Stimulated activated CD8-positive, alpha-beta memory T cell treated with anti-CD3 and anti-CD28 coated beads, Interleukin-12 subunit alpha, Interleukin-12 subunit beta, amount 100 ng/mL, for 4 hours (primary cell): ENCODE measurements around the gene CEBPA.
"Not testable (repeated sequence)": the region's sequence is repeated elsewhere in the genome, so short reads cannot be mapped to it uniquely, and the experiment has no call there.

Experiments used
- DNase-seq: peaks from one replicate; pipeline ENCODE4 v3.0.0-alpha.2; 2020; ENCODE audit warnings: low read depth

CEBPA gene

DNA sequence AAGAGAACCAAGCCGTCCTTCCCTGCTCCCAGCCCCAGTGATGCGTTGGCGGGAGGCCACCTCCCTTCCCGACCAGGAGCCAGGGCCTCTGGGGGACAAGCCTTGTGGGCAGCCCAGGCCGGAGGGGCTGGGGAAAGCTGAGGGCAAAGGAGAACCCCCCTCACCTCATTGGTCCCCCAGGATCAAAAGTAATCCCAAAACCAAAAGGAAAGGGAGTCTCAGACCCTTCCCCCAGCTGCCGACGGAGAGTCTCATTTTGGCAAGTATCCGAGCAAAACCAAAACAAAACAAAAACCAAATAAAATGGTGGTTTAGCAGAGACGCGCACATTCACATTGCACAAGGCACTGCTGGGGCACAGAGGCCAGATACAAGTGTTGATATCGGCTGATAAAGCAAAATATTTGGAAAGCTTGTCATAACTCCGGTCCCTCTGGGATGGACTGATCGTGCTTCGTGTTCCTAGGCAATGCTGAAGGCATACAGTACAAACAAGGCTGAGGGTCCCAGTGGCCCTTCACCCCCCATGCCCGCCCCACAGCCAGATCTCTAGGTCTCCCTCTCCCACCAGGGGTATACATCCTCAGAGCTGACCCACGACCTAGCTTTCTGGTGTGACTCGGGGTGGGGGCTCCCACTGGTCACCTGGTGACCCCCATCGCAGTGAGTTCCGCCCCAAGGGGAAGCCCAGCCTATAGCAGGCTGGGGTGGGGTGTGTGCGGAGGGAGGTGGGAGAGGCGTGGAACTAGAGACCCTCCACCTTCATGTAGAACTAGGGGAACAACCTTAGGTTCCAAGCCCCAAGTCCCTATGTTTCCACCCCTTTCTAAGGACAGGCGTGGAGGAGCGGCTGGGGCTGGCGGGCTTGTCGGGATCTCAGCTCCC lies 2.1 kb downstream of the CEBPA start:
- DNase-seq = no peak

DNA sequence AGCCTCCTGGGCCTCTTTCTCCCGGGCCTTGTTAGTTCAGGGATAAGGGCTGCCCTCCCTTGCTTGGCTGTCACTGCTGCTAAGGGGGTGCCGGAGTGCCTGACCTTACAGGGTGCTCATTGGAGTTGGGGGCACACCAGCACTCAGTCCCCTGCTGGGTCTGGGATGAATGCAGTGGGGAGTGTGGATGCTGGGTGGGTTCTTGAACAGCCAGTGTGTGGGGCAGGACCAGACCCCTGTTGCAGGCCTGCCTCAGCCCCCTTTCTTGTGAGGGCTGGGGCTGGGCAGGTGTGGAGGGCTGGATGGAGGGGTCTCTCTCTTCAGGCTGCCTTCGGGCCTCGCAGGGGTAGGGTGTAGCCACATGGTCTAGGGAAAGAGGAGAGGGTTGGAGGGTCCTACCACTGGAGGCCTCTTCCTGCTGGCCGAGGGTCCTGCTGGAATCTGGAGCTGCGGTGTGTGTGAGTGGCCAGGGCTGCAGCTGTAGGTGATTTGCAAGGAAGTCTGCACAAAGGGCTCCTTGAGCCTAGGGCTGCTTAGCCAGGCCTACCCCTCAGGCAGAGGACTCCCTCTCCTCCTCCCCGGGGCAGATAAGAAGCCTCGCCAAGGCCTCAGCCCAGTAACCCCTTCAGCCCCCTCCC lies 3.2 kb downstream of the CEBPA start:
- DNase-seq = no peak

DNA sequence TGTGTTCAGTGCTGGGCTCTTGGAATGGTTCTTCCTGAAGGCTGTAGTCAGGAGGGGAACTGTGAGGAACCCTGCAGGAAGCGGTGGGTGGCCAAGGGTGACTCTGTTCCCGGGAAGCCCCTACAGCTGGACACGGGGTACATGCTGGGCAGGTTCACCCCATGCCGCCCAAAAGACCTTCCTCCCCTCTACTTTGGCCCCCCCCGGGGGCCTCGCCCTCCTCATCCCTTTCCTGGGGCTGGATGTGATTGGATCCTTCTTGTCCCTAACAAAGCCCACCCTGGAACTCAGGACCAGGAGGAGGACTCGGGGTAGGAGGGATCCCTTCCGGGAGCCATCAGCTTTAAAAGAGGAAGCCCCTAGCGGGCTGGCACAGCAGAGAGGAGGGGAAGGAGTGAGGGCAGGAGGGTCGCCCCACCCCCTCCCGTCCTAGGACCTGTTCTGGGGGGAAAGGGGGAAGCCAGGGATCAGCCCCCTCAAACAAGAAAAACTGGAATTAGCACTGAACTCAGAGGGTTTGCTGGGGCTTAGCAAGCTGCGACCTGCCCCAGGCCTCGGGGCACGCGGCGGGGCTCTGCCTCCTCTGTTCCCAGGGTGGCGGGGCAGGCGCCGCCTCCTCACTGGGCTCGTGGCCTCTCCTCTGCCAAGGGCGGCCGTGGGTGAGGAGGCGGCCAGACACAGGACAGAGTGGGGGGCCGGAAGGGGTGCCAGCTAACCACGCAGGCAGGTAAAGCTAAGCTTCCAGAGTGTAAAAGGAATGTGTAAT lies 4.0 kb downstream of the CEBPA start:
- DNase-seq = no peak

DNA sequence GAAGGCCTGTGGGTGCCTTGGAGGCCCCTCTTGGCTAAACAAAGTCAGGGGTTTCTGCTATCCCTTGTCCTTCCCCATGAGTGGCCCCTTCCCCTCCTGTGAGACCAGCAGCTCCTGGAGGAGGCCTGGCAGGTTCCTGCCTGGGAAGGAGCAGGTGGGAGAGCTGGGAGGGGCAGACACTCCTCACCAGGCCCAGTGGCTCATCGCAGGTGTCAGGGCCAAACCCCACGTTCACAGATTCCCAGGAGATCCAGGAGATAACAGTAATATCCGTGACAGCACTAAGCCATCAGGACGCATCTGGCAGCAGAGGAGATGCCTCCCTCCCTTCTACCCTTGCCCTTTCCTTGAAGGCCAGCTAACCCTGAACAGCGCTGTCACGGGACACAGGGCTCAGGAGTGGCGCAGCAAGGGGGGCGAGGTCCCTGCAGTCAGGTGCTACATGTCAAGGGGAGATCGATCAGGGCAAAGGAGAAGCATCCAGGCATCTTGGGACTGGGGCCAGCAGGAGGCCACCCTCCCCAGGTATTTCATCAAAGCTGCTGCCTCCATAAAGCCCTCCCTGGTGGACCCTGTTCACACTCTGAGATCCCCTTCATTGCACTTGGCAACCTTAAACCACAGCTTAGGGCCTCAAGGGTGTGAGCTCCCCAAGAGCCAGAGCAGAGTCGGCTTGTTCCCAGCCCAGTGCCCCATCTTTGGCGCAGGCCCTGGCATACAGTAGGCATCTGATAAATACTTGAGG lies 4.8 kb downstream of the CEBPA start:
- no peak for DNase-seq

DNA sequence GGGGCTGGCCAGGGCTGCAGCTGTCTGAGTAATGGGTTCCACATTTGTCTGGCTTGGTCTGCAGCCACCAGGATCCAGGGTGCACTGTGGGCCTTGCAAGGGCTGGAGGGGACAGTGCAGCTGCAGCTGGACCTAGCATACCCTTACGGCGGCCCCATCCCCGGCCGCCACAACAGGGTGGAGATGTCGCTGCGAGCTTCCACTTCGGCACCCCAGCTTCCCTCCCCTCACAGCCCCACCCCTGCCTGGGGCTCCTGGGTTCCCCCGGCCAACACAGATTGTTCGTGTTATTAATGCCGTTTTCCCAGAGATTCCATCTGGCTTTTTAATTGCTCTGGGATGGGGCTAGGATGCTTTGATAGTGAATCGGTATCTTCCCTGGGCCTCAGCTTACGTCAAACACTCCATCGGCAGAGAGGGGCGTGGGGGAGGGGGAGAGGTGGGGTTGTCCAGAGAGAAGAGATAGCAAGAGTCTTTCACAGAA lies 5.8 kb downstream of the CEBPA start:
- DNase-seq = no peak

DNA sequence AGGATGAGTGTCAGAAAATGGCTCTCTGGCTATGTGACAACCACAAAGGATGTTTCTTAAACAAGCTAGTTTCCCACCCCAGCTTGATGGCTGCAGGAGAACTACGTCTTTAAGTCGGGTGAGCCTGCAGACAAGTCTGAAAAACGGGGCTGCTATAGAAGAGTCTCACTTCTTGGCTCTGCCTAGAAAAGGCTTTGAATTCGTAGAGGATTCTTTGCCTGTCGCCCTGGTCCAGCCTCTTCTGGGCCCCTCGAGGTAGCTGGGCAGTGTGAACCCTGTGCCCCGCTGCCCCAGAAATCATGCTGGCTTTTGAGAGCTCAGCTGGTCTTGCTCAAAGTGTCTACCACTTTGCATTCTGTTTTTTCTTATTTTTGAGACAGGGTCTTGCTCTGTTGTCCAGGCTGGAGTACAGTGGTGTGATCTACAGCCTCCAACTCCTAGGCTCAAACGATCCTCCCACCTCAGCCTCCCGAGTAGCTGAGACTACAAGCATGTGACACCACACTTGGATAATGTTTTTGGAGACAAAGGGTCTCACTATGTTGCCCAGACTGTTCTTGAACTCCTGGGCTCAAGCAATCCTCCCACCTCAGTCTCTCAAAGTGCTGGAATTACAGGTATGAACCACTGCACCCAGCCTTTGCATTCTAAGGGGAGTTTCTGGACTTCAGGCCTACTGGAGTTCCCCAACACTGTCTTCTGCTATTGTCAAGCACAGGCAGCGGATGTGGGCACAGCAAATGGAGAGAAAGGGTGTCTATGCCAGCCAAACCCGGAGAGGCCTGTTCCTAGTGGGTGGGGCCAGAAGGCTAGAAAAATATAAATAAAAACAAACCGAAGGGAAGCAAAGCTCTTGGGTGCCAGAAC lies 6.5 kb downstream of the CEBPA start:
- no peak for DNase-seq

DNA sequence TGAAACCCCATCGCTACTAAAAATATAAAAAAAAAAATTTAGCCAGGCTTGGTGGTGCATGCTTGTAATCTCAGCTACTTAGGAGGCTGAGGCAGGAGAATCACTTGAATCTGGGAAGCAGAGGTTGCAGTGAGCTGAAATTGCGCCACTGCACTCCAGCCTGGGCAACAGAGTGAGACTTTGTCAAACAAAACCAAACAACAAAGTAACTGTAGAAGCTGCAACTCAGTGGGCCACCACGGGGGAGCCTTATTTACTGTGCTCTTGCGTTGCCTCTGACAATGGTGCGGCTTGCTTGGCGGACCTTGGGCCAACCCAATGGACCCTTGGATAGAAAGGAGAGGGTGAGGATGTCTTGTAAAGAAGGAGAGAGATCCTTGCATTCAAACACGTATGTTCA lies 7.3 kb downstream of the CEBPA start:
- DNase-seq = not testable (repeated sequence)

DNA sequence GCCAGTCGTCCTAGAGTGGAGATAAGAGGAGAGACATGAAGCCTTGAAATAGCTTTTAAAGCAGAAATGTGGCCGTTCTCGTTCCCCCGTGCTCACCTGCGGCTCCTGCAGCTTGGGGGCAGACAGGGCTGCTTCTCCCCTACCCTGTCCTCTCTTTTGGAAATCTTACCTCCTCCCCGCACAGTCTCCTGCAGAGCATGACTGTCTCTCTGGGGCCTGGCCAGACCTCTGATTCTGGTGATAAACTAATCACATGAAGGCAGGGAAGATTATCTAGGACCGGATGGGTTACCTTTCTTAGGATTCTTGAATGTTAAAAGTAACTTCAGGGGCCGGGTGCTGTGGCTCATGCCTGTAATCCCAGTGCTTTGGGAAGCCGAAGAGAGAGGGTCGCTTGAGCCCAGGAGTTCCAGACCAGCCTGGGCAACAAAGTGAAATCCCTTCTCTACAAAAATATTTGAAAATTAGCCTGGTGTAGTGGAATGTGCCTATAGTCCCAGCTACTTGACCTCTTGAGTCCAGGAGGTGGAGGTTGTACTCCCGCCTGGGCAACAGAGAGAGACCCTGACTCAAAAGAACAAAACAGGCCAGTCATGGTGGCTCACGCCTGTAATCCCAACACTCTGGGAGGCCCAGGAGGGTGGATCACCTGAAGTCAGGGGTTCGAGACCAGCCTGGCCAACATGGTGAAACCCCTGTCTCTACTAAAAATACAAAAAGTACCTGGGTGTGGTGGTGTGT lies 8.1 kb downstream of the CEBPA start:
- no peak for DNase-seq

DNA sequence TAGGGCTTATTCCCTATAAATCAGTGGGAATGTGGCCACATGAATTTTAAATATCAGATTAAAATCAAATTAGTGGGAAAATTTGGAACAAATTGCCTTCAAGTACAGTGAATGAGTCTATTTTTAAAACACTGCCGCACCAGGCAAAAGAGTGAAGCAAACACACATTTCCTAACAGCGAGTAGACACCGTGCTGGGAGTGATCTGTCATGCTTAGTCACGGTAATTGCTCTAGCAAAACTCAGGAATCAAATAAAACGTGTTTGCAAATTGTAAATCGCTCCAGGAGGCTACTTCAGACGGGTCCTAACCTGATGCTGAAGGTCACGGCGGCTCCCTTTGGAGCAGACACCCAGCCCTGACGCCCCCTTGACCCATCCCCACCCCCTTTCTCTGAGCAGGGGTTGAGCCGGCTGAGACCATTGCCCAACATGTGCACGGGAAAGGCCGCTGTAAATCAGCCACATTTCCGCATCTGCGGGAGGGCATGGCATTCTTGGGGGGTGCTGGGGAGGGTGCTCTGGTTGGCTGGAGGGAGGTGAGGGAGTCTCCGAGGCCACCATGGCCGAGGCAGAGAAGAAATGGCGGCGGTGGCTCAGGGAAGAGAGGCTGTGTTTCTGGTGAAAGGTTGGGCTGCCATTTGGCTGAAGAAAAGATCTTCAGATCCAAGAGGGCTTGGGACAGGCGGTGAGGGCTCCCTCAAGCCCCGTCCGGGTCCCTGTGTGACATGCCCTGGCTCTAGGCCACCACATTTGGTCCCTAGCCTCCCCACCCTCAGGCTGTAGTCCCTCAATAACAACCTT lies 8.9 kb downstream of the CEBPA start:
- no peak for DNase-seq

DNA sequence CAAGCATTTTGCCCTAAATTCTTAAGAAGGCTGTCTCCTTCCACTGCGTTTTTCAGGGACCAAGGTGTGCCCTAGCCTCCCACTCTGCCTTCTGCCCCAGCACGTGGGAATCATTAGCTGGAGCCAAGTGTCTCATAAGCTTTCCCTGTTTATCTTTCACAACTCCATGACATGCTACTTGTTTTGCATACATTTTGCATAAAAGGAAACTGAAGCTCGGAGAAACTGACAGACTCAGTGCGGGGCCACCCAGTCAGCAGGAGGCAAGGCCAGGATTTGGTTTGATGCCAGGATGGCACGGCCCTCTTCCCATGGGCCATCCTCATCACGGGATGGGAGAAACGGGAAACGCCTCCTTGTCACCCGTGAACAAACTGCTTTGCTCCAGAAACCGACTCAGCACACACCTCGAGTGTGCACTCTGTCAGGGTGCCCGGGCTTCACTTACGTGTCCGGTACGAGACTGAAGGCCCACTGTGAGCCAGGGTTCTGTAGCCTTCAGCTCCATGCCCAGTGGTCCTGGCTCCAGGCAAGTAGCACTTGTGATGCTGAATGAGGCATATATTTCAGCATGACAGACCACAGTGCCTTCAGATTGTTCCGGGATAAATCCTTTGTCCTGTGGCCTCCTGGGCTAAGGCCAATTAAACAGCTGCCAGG lies 9.6 kb downstream of the CEBPA start:
- no peak for DNase-seq

DNA sequence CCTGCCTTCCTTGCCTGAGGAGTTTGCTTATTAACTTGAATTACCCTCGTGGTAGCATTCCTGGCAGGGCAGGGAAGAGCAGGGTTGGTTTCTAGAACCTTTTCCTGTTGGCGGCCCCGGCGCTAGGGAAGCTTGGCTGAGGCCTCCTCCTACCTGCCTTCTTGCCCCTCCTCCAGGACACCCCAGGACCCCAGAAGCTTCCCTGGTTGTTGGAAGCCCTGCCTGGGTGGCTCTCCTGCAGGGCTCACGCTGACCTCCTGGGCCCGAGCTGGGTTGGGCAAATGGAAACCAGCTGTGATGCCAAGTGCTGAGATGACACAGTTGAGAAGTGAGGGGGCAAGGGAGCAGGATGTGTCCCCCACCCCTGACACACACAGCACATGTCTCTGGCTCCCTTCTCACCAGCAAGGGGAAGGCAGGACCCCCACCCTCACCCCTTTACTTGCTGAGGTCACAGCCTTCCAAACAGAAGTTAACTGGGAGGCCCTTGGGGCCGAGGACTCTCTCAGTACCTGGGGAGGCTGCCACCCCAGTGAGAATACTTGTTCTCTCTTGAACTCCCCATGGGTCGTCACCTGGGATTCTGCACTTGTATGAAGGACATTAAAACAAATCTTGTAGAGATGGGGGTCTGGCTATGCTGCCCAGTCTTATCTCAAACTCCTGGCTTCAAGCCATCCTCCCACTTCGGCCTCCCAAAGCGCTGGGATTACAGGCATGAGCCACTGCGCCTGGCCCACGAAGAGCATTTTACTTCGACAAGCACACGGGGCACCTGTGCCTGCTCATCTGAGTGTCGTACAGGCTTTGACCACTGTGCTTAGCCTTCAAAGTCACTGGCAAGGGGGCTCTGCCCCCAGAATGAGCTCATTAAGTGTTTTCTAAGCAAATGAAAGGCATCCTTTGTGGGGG lies 10.5 kb downstream of the CEBPA start:
- no peak for DNase-seq

DNA sequence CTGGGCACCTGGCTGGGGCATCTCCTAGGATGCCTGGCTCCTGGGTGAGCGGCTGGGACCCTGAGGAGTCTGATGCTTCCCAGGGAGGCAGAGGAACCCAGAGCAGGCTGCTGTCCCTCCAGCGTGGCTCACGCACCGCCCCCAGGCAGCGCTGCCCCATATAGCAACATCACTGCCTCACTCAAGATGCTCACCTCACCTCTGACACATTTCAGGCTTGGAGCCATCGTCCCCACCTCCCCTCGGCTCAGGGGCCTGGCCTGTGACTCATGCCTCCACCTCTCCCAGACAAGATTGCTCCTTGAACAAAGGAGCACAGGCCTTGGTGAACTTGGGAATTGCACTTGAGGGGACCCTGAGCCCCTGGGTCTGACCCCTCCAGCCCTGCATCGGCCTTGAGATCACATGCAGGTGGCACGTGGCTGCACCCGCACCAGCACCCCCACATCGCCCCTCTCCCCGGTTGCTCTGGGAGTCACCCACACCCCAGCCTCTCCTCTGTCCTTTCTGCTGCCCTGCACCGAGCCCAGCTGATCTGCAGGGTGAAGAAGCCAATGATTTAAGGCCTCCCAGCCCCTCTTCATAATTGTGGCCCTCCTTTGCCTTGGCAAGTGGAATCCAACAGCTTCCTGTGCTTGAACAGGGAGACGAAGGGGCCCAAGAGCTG lies 11.2 kb downstream of the CEBPA start:
- no peak for DNase-seq

DNA sequence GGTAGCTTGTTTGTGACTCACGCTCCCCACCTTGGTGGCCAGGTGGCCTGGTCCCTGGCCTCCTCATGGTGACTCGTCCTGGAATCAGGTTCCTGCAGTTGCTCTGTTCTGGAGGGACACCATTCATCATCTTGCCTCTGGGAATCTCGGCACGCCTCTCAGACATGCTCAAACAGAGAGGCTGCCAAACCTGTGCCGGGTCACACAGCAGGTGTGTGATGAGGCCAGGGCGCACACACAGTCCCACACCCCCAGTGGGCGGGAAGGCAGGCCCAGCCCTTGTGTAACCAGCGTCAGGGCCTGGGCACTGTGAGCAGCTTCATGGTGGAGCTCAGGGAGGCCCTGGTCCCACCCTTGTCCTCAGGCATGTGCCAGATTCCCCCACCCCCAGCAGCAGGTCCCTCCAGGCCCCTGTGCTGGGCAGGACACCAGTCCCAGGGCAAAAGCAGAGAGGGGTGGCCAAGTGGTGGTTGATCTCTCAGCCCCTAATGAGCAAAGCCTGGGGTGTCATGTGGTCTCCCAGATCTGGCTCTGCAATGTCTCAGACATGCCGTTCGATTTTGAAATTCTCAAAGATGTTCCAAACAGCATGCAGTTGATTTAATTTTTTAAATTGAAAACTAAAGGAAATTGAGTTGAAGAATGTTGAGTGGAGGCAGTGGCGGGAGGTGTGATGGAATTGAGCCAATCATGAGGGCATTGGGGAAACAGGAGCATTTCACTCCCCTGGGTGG lies 12.1 kb downstream of the CEBPA start:
- DNase-seq = no peak

DNA sequence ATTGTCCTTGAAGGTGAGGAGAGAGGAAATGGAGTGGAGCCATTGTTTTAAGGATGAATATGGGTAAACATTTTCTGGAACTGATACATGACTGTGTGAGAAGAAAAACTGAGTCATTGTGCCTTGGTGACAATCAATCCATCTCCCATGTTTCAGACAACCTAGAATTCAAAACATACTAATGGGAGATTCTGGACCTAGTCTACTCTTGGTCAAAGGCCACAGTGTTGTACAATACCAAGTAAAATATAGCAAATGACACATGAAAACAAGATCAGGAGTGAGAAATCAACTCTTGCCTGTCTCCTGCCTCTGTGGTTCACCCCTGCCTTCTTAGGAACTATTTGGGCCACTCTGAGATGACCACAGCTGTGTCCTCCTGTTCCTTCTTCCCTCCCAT lies 13.1 kb downstream of the CEBPA start:
- DNase-seq = no peak

DNA sequence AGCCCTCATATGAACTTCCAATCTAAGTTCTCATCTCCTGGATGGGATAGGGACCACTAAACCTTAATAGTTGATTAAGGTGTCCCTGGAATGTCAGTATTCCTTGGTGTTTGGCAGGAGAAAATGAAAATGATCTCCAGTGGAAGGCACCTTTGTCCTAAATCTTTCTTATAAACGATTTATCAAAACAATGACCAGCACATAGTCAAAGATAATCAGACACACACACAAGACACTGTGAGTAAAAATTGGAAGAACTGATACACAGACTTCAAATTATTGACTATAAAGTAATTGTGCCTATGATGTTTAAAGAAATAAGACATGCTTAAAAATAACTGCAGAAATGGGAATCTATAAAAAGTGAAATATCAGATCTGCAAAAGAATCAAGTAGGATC lies 13.7 kb downstream of the CEBPA start:
- DNase-seq = no peak

DNA sequence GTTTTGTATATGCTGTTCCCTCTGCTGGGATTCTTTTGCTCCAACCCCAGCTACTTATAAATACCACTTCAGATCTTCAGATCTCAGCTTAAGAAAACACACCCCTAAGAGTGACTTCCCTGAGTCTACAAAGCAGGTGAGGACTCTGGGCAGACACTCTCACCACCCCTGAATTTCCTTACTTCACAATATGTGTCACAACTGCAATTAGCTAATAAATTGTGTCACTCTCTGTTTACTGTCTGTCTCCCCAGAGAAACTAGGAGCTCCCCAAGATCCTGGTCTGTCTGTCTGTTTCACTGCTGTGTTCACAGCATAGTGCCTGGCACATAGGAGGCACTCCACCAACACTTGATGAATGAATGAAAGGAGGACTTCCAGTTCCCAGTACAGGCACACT lies 14.4 kb downstream of the CEBPA start:
- no peak for DNase-seq

DNA sequence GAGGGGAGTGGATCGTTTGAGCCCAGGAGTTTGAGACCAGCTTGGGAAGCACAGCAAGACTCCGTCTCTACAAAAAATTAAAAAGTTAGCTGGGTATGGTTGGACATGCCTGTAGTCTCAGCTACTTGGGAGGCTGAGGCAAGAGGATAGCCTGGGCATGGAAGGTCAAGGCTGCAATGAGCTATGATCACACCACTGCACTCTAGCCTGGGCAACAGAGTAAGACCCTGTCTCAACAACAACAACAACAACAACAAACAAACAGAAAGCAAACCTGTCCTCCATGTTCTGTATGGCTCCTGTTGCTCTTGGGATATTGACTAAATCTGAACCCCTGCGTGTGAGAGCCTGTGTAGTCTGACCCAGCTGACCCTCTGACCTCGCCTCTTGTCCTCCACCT lies 14.9 kb downstream of the CEBPA start:
- DNase-seq = no peak
